Retinal pigment epithelial cell (primary cell): Measurements from ENCODE around the gene RFX4.

Experiments
- DNase-seq: peaks from one replicate; pipeline ENCODE4 v3.0.0-alpha.2; 2010; ENCODE audit warnings: low read depth
- H3K4me3 ChIP-seq: 2 replicates; pipeline ENCODE4 v1.5.1; 2011; ENCODE audit warnings: mild to moderate bottlenecking, low read length, control low read depth, moderate library complexity
- CTCF ChIP-seq: conservative IDR thresholded peaks from 2 replicates; pipeline ENCODE4 v1.5.1; 2011; ENCODE audit warnings: low read depth, low read length, control low read depth, inconsistent platforms

Gene RFX4

DNA sequence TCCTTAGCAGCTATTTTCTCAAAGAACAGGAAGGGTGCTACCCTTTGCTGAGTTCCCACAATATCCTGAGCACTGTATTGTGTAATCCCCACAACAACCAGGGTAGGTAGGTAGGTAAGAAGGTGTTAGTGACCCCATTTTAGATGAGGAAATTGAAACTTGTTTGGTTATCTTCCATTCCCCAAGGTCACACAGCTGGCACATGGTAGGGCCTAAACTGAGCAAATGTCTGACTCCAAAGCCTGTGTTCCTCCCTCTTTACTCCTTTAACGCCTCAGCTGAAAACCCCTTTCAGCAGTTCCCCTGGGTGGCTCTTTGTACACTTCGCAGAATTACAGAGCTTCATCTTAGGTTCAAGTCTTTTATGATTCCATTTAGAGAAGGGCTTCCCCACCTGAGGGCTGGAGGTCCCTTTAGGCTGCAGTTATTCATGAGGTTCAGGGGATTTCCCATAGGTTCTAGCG is 165.2 kb downstream of the RFX4 start:
- no peak for DNase-seq

DNA sequence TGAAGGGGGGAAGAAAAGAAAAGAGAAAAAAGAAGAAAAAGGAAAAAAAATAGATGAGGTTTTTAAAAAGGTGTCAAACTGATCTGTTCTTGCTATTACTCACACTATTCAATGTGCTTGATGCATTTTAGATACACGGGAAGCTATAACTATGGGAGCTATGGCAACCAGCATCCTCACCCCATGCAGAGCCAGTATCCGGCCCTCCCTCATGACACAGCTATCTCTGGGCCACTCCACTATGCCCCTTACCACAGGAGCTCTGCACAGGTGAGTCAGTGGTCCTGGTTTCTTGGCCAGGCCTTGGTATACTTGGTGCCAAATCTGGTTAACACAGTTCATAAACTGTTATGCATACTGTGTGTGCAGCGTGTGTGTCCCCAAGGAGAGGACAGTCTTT is 167.7 kb downstream of the RFX4 start:
- TF ChIP-seq CTCF, result no peak
- DNase-seq, result no peak
- H3K4me3 ChIP-seq, result no peak overlapping the region

More for the DNA sequence above, 165.2 kb downstream of the RFX4 start:
- no peak for TF ChIP-seq CTCF
- H3K4me3 ChIP-seq, result no peak overlapping the region

GRCh38 chr12:106753526-106753925 is 170.7 kb downstream of the RFX4 start:
- no peak overlapping the region for H3K4me3 ChIP-seq
- no peak for DNase-seq
- no peak for TF ChIP-seq CTCF

GRCh38 chr12:106754331-106754730 is 171.5 kb downstream of the RFX4 start:
- no peak for TF ChIP-seq CTCF
- no peak overlapping the region for H3K4me3 ChIP-seq
- DNase-seq, result no peak

GRCh38 chr12:106757623-106758348 is 175.0 kb downstream of the RFX4 start:
- TF ChIP-seq CTCF, result no peak
- DNase-seq, result no peak

GRCh38 chr12:106758349-106759110 is 175.7 kb downstream of the RFX4 start:
- H3K4me3 ChIP-seq, result no peak overlapping the region
- no peak for TF ChIP-seq CTCF
- no peak for DNase-seq

More at GRCh38 chr12:106757623-106758348, 175.0 kb downstream of the RFX4 start:
- H3K4me3 ChIP-seq, result no peak overlapping the region
